Colon (tissue), 2 donors: Measurements from ENCODE around the gene PAPOLA.
"Not testable (repeated sequence)": the region's sequence is repeated elsewhere in the genome, so short reads cannot be mapped to it uniquely, and the experiment has no call there.

Experiments
- FAIRE-seq: peaks from 2 replicates; lab custom pipeline; 2012; peaks lifted over from hg19 to GRCh38; lab: Jason Lieb, UNC
- donor health status: control.
- donor health status: control.

The PAPOLA gene

DNA sequence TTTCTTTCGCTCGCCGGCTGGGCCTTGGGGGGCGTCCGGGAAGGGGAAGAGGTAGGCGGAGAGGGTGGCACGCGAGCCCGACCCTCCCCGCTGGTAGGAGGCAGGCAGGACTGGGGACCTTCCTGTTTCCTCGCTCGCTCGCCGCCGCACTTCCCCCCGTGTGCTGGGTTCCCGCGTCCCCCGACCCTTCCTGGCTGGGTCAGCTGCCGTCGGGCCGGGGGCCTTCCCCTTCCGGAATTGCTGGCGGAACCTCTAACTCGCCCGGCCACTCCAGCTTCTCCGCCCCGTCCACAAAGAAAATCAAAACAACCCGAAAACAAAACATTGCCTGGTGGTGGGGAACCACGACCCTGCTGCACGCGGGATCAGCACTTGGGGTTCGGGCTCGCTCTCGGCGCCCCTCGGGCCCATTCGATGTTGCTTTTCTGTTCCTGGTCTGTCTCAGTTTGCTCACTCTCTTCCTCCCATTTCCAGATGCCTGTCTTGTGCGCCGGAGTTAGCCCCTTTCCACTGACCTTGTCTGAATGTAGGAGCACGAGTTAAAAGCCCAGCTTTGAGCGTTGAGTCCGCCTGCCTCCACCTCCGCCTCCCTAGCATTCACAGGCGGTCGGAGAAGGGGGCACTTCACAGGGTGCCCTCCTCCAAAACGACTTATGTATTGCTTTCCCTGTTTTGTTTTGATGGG, 581 bp downstream of the PAPOLA start:
- no peak for FAIRE-seq

GRCh38 chr14:96503306-96503679, 1.1 kb downstream of the PAPOLA start:
- FAIRE-seq: no peak

- FAIRE-seq: not testable (repeated sequence)
These were observed 2.2 kb downstream of the PAPOLA start for GRCh38 chr14:96504353-96504752.

GRCh38 chr14:96507723-96508122, 5.5 kb downstream of the PAPOLA start:
- FAIRE-seq: no peak

DNA sequence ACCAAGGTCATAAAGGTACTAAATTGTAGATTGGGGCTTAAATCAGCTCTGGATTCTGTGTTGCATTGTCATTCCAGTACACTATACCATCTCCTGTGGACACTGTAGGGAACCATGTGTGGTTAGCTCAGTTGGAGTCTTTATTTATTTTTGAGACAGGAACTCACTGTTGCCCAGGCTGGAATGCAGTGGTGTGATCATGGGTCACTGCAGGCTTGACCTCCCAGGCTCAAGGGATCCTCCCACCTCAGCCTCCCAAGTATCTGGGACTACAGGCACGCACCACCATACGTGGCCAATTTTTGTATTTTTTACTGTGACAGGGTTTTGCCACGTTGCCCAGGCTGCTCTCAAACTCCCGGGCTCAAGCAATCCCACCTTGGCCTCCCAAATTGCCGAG, 6.7 kb downstream of the PAPOLA start:
- FAIRE-seq: no peak

- no peak for FAIRE-seq
These were observed 7.4 kb downstream of the PAPOLA start for GRCh38 chr14:96509457-96510090.

DNA sequence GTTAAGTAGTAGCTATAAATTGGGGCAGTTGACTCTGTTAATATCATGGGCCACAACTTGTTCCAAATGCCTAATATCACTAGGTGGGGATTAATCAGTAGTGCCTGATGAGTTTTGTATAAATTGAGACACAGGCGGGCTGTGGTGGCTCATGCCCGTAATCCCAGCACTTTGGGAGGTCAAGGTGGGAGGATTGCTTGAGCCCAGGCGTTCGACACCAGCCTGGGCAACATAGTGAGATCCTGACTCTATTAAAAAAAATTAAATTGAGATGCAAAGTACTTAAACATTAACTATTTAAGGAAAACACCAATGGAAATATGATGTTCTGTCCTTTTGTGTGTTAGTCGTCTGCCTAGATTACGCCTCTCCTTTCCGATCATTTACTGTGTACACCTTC, 9.0 kb downstream of the PAPOLA start:
- no peak for FAIRE-seq

GRCh38 chr14:96511667-96512066, 9.5 kb downstream of the PAPOLA start:
- no peak for FAIRE-seq

DNA sequence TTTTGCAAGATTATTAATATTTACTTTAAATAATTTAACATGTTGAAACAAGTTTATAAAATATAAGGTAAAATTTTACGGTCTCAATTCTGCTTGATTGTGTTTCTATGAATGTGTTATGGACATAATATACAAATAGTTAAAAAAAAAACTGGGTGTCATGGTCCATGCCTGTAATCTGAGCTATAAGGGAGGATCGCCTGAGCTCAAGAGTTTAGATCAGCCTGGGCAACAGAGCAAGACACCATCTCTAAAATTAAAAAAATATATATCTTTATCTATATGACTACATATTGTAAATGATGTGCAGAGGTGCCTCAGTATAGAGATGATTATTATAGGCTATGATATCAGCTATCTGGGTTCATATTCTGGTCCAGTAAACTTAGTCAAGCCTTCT, 9.9 kb downstream of the PAPOLA start:
- FAIRE-seq: no peak

DNA sequence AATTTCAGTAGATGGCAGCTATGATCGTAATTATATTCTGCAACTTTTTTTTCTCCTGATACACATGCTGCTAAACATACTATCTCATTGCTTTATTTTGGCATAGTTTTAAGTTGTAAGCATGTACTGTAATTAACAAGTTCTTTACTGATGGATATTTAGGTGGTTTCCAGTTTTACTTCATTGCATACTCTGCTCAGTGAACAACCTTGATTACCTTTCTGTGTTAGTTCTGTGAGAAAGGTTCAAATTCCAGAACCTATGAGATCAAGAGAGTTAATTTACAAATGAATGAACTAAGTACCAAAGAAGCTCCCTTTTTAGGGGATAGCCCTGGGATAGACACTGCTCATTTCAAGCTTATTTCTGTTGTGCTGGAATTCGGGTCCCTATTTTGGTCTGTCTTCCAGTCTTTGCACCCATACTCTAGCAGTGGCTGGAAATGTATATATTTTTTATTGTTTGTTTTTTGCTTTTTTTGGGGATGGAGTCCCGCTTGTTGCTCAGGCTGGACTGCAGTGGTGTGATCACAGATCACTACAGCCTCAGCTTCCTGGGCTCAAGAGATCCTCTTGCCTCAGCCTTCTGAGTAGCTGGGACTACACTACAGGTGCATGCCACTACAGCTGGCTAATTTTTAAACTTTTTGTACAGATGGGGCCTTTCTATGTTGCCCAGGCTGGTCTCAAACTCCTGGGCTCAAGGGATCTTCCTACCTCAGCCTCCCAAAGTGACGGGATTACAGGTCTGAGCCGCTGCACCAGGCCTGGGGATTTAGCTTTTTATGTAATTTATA, 10.6 kb downstream of the PAPOLA start:
- FAIRE-seq: no peak

DNA sequence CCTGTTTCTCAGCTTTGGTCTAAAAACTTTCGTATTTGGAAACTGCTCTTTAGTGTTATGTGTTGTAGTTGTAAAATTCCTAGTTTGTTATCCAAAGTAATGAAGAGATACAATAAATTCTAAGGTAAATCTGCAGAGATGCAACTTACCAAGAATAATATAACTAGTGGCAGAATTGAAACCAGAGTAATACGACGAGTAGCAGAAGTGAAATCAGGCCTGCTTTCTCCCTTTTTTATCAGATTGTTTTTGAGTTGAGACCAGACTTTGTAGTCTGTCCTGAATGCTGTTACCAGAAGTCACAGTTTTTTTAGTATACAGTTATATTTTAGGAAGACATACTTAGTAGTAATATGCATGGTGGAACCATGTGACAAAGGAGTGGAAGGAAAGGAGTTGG, 12.5 kb downstream of the PAPOLA start:
- no peak for FAIRE-seq

- no peak for FAIRE-seq
These were observed 13.5 kb downstream of the PAPOLA start for GRCh38 chr14:96515731-96516130.

DNA sequence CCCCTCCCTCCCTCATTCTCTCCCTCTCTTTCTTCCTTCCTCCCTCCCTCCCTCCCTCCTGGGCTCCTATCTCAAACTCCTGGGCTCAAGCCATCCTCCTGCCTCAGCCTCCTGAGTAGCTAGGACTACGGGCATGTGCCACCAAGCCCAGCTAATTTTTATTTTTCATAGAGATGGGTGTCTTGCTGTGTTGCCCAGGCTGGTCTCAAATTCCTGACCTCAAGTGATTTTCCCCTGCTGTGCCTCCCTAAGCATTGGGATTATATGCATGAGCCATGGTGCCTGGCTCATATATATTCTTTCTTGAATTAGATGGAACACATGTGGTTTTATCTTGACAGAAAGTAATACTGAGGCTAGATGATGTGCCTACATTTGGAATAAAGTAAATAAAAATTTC, 14.2 kb downstream of the PAPOLA start:
- no peak for FAIRE-seq

- FAIRE-seq: no peak
These were observed 17.8 kb downstream of the PAPOLA start for GRCh38 chr14:96519970-96520369.

DNA sequence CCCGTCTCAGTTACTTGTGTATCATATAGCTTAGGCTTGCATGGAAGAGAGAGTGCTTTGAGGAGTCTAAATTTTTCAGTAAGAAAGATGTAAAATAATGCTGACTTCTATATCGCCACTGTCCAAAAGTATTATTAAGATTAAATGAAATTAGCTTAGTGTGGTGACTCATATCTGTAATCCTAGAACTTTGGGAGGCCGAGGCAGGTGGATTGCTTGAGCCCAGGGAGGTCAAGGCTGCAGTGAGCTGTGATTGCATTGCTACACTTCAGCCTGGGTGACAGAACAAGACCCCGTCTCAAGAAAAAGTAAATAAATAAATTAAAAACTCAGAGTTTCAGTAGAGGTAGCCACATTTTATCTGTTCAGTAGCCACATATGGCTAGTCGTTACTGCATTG, 23.3 kb downstream of the PAPOLA start:
- FAIRE-seq: no peak

GRCh38 chr14:96532632-96533031, 30.4 kb downstream of the PAPOLA start:
- no peak for FAIRE-seq

GRCh38 chr14:96536807-96537206, 34.6 kb downstream of the PAPOLA start:
- FAIRE-seq: no peak

DNA sequence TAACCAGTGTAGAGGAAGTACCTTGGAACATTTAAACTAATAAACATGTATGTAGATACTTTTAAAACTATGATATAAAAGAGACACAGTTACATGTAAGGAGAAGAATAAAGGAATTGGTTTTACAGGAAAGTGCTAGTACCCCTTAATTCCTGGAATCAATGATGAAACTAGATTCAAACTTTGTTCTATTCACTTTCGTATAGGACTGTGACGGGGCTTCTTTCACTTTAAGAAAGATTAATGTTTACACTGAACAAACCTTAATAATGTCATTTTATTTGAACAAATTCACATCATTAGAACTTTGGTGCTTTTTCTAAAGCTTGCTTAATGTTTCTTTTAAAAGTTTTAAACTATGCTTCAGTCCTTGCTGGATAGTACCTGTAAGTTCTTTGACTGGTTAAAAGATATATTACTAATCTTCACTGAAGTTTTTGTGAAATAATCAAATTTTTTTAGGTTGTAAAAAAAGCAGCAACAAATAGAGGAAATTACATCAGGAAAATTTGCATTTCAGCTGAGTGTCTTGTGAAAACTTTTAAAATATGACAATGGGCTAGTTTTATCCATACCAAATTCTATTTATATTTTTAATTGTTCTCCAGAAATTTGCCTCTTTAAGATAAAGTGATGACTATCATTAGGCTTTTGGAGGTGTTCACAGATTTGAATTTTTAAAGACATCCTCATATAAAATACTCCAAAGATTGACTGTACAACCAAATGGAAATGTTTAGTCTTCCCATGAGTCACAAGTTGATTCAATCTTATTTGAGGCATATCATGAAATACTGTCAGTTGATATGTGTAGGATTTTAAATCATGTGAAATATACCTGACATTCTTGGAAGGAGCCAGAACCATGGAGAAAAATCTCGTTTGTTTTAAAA, 36.2 kb downstream of the PAPOLA start:
- FAIRE-seq: no peak

DNA sequence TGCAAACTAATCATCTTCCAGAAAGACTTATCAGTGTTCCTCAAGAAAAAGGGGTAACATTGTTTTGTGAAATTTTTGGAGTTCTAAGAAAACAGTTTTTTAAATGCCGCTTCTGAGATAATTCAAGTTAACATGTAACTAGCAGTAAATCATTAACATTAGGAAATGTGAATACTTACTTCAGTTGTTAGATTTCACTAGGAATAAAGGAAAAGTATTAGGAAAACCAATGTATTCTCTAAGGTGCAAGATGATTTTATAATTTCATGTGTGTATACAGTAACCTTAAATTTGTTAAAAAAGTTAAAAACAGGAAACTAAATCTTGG, 36.8 kb downstream of the PAPOLA start:
- FAIRE-seq: peak; percentile 36

GRCh38 chr14:96554315-96554910, 52.2 kb downstream of the PAPOLA start:
- FAIRE-seq: no peak

DNA sequence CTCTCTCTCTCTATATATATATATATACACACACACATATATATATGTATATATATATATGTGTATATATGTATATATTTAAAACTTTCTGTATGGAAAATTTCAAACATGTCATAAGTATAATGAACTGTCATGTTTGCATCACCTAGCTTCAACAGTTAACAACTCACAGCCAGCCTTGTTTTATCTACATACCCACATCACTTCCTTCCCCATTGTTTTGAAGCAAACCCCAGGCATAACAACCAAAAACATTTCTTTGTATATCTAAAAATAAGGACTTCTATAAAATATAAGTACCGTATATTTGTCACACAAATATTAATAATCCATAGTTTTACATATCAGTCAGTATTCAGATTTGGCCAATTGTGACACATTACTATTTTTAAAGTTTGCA, 57.4 kb downstream of the PAPOLA start:
- FAIRE-seq: no peak

DNA sequence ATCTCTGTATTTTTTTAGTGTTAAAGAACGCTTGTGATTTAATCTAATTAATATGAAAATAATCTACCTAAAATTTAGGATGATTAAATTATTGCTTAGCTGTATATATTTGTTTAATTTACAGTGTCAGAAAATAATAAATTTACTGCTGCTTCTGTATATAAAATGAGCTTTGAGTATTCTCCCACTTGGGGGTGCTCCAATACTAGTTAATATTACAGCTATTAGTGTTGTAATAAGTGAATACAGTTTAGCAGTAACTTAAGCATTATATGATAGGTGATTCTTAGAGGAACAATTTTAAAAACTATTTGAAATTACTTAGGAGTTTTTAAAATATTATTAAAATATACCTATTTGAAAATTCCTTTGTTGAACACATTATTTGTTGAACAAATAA, 62.2 kb downstream of the PAPOLA start:
- FAIRE-seq: peak; percentile 33
